ENCODE data around the gene DNMT3L.
"Not testable (repeated sequence)": the region's sequence is repeated elsewhere in the genome, so short reads cannot be mapped to it uniquely, and the experiment has no call there.

The DNMT3L gene

DNA sequence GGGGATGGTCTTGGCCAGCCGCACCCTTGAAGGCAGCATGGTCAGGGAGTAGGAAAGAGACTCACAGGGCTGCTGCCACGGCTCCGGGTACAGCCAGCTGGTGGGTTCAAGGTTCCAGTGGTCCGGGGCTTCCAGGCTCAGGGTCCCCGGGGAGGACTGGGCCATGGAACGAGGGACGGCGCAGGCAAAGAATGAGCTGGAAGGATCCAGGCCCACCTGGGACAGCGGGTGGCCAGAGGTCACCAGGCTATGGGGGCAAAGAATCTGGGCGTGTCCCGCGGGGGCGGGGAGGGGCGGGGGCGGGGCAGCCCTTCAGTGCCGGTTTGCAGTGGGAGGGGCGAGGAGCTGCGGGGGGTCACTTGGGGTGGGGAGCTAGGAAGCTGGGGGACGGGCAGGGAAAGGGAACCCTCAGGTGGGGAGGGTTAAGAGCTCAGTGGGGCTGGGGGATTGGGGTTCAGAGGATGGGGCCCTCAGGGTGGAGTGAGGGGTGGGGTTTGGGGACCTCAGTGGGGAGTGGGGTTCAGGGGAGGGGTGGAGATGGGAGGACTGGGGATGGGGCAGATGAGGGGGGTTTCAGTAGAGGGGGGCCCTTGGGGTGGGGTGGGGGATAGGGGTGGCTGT, at the start of gene DNMT3L:
Gene DNMT3L, minus strand, starts transcription at position 223 of the 621 bp plus-strand sequence. CDS start 638 bp downstream, outside the sequence.
- no peak for FAIRE-seq

DNA sequence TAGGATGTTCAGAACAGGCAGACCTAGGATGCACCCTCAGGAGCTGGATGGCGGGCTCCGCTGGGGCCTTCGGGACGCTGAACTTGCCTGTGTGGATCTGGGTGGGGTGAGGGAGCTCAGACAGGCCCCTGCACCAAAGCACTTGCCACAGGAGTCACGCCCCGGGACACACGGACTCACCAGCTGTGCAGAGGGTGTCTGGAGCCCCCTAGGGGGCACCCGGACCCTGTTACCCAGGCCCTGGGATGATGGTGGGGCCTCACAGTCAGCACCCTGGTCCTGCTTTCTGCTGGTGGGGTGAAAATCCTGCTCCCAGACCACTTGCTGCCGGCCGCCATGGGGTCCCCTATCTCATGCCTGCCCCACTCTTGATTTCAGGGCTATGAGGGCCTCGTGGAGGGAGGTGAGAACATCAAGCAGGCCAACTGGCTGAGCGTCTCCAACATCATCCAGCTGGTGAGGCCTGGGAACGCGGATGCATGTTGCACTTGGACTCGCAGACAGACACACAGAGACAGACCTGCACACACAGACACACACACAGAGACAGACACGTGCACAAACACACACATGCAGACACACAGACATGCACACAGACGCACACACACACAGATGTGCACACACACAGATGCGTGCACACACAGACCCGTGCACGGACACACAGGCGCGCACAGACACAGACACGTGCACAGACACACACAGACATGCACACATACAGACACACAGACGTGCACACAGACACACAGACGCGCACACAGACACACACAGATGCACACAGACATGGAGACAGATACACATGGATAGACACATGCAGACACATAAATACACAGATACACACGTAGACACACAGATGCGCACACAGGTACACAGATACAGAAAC, 49.2 kb upstream of the DNMT3L start:
- no peak for FAIRE-seq

DNA sequence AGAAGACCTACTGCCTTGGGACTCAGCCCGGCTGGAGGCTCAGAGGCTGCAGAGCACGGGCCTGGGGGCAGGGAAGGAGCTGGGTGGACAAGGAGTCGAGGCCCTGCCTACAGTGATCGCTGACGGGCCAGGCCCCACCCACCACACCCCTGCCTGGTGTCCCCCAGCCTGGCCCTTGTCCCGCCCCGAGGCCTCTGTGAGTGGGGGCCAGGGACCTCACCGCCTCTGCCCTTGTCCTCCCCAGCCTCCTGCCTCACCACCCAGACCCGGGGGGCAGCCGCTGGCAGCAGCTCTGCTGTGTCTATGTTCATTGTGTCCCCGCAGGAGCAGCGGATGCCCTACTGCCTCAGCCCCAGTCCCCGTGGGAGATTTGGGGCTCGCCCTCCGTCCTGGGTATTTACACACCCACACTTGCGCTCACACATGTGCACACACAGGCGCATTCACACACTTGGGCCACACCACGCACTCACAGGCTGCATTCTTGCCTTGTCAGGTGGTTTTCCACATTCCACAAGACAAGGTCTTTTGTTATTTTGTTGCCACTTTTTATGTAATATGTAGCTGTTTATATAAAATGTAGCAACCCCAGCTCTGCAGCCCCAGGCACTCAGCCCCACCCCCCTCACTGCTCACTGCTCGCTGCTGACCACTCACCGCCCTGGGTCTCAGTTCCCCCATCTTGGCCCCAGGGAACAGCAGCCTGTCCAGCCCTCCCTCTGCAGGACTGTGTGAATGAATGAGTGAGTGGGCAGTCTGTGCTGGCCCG, 45.4 kb upstream of the DNMT3L start:
- FAIRE-seq, result no peak

DNA sequence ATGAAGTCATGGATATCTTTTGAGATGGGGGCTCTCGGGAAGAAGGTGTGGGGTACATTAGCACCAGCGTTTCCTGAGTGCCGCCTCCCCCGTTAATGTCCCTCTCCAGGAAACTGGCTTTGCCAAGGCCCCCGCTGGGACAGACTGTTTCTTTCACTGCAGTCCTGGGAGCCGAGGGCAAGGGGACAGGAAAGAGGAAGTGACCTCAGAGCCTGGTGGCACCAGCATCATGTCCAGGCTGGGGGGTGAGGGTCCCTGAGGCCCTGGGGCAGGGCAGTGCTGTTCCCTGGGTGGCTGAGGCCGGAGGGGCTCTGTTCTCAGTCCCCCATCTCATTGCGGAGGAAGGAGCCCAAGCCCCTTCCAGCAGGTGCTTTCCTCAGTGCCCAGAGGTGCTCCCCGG, 44.0 kb upstream of the DNMT3L start:
- no peak for FAIRE-seq

DNA sequence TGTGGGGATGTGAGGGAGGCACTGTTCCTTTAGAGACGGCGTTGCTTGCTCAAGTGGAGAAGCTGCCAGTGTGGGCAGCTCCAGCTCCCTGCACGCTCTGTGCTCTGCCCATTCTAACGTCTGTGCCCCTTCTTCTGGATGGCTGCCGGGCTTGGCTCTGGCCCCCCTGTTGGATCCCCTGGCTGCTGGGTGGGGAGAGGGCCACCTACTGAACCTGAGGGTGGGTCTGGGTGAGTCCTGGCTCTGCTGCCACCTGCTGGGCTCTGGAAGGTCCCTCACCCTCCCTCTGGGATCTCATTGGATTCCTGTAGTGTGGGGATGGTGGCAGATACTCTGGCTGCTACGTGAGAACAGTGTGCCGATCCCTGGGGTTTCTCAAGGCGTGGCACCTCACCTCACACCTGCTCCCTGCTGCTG, 43.2 kb upstream of the DNMT3L start:
- no peak for FAIRE-seq

DNA sequence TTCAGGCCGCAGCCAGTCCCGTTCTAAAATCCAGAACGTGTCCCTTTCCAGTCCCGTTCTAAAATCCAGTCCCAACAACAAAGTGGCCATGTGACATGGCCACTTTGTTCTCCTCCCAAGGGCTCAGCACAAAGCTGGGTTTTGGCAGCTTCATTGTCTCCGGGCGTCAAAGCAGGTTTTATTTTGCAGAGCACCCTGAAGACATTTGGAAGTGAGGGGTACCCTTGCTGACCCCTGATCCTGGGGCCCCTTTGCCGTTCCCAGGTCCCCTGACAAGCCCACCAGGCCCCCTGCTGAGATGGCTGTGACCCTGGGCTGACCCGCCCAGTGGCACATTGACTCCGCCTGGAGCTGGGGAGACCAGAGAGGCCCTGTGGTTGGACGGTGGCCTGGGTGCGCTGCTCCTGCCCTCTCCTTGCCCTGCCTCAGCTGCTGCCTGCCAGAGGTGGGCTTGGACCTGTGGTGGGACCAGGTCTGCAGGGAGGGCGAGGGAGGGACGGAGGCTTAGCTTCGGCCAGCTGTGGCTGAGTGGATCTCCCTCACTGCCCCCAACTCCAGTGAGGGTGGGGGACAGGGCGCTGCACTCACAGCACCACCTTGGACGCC, 42.4 kb upstream of the DNMT3L start:
- no peak for FAIRE-seq

DNA sequence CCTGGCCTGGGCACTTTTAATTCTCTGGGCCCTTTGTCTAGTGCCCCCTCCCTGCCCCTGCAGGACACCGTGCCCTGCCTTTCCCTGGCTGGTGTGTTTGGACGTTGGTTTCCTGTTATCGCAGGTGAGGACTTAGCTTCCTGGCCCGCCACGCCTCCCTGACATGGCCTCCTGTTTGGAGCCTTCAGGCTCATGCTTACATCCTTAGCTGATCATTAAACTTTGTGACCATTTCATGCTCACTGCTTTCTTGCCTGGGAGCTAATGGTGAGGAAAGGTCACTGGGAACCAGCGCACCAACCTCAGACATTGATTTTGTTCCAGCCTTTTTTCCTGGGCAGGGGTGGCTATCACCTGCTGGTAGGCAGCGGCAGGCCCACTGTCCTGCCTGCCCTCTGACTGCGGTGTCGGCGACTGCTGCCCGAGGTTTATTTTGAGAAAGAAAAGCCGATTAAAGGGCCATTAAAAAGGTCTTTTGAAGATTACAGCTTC, 41.8 kb upstream of the DNMT3L start:
- no peak for FAIRE-seq

DNA sequence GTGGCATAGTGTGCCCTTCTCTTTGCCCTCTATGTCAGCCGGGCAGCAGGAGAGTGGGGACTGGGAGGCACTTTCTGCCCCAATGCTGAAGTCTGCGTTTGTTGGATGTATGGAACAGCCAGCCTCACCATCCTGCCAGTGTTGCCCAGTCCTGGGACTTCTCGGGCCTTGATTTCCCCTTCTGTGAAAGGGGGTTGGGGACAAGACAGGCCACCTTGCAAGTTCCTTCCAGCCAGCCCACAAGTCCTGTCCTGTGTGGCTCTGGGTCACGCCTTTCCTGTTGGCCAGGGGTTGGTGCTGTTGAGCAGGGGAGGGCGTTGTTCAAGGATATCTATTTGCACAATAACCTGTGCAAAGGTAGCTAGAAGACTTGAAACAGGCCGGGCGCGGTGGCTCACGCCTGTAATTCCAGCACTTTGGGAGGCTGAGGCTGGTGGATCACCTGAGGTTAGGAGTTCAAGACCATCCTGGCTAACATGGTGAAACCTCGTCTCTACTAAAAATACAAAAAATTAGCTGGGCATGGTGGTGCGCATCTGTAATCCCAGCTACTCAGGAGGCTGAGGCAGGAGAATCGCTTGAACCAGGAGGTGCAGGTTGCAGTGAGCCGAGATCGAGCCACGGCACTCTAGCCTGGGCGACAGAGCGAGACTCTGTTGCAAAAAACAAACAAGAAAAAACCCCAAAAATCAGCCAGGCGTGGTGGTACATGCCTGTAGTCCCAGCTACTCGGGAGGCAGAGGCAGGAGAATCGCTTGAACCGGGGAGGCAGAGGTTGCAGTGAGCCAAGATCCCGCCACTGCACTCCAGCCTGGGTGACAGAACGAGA, 41.1 kb upstream of the DNMT3L start:
- not testable (repeated sequence) for FAIRE-seq

DNA sequence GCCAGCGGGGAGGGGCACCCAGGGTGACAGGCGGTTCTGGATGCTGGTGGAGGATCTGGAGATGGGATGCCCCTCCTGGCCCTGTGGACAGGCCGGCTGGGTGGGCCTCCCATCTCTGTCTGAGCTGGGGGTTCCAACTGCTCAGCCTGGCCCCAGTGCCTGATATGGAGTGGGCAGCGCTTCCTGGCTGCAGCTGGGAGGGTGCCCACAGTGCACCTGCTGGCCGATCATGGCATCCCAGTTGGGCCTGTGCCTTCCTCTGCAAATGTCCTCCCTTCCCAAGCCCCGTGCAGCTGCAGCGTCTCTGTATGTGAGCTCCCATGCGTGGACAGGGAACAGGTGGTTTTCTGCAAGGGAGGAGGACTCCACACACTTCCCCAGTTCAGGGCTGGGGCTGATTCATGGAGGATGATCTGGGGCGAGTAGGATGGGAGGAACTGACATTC, 40.3 kb upstream of the DNMT3L start:
- FAIRE-seq, result no peak

DNA sequence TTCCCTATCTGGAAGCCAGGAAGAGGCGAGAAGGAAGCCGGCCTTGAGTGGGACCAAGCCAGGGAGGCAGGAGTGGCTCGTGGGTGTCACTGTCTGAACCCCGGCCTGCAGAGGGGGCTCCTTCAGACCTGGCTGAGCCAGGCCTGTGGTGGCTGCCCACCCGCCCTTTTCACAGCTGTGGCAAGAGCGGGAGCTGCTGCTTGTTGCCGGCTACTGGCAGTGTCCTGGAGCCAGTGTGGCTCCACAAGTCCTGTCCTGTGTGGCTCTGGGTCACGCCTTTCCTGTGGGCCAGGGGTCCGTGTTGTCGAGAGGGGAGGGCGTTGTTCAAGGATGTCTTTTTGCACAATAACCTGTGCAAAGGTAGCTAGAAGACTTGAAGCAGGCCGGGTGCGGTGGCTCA, 39.4 kb upstream of the DNMT3L start:
- no peak for FAIRE-seq

DNA sequence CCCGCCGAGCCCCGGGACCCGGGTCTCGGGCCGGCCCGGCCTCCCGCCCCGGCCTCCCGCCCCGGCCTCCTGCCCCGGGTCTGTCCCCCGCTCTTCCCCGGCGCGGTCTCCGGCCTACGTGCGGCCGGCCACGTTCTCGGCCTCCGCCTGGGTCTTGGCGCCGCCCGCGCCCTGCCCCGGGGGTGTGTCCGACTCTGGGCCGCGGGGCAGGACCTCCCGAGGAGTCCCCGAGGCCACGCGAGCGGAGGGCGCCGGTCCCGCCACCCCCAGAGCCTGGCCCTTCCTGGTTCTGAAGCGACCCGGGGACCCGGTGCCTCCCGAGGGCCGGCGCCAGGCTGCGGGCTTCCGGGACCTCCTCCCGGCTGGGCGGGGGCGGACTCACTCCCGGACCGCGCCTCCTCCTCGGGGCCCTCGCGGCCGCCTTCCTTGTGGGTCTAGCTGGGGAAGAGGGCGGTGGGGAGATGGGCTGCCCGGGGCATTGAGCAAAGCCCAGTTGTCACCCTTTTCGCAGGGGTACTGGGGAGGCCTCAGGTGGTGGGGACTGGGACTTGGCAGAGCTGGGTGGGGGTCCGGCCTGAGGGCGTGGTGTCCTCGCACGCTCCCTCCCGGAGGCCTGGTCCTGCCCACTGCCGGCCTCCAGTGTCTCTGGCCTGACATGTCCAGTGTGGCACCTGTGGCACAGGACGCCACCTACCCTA, 38.7 kb upstream of the DNMT3L start:
- no peak for FAIRE-seq

DNA sequence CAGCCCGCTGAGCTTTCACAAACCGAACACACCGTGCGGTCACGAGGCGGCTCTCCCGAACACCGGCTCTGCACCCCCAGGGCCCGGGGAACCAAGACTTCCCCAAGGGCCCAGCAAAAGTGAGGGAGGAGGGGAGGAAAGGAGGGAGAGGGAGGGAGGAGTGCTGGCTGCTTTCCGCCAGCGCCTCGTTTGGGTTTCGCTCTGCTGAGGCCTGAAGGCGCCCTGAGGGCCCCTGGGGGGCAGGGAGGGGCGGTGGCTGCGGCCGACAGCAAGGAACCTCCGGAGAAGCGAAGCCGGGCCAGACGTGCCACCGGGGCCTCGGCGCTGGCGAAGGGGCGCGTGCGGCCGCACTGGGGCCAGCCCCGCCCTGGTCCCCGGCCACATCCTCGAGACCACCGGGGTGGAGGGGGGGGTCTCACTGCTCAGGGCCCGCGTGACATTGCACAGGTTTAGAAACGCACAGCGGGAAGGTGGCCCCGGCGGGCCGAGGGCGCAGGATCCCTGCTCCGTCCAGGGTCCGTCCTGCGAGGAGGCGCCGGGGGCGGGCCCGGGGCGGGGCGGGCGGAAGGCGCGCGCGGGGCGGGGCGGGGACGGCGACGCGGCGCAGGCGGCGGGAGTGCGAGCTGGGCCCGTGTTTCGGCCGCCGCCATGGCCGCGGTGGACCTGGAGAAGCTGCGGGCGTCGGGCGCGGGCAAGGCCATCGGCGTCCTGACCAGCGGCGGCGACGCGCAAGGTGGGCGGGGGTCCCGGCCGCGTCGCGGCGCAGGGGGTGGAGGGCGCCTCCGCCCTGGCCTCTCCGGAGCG, 38.0 kb upstream of the DNMT3L start, which contains the start of gene PFKL:
Gene PFKL, plus strand, starts transcription at position 596 of the 804 bp plus-strand sequence. Its CDS starts 53 bp downstream, at position 649.
- FAIRE-seq, result no peak

DNA sequence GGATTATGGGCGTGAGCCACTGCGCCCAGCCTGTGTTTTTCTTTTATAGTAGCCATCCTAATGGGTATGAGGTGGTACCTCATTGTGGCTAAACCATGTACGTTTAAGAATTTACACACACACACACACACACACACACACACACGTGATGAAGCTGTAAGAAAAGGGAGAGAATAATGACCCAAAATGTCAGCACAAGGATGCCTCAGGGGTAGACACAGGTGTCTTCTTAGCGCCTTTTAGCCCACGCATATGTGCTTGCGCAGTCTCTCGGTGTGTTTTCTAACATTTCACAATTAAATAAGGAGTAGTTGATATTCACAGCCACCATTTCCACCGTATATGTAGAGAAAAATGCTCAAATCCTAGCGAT, 37.4 kb upstream of the DNMT3L start:
- no peak for FAIRE-seq

DNA sequence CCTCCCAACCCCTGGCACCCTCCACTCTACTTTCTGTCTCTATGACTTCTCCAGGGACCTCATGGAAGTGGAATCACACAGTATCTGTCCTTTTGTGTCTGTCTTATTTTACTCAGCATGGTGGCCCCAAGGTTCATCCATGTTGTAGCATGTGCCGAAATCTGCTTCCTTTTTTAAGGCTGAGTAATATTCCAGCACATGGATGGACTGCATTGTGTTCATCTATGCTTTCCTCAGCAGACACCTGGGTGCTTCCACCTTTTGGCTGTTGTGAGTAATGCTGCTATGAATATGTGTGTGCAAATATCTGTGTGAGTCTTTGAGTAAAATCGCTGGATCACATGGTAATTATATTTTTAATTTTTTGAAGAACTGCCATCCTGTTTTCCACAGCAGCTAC, 36.6 kb upstream of the DNMT3L start:
- no peak for FAIRE-seq

DNA sequence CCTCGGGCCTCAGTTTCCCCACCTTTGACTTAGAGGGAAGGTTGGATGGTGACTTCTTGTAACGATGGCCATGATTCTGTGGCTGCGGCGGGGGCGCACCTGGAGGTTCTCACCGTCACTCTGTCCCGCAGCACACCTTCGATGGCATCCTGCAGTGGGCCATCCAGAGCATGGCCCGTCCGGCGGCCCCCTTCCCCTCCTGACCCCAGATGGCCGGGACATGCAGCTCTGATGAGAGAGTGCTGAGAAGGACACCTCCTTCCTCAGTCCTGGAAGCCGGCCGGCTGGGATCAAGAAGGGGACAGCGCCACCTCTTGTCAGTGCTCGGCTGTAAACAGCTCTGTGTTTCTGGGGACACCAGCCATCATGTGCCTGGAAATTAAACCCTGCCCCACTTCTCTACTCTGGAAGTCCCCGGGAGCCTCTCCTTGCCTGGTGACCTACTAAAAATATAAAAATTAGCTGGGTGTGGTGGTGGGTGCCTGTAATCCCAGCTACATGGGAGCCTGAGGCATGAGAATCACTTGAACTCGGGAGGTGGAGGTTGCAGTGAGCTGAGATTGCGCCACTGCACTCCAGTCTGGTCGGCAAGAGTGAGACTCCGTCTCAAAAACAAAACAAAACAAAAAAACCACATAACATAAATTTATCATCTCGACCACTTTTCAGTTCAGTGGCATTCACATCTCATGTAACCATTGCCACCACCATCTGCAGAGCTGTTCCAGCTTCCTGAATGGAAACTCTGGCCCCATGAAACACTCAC, 36.0 kb upstream of the DNMT3L start:
- no peak for FAIRE-seq

DNA sequence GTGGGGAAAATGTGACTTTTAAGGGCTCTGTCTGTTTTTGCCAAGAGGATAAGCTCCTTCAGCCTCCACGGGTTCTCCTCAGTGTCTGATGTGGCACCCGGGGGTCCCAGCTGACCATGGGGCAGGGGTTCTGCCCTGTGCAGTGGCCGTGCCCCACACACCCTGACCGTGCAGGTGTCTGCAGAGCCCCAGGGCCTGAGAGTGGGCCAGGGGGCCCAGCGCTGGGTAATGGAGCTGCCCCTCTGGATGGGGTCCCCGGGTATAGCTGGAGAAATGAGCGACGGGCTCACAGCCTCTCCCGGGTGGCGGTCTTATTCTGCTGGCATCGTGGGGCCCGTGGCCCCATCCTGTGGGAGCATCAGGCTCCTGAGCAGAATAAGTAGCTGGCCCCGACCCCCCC, 35.2 kb upstream of the DNMT3L start:
- FAIRE-seq, result no peak

DNA sequence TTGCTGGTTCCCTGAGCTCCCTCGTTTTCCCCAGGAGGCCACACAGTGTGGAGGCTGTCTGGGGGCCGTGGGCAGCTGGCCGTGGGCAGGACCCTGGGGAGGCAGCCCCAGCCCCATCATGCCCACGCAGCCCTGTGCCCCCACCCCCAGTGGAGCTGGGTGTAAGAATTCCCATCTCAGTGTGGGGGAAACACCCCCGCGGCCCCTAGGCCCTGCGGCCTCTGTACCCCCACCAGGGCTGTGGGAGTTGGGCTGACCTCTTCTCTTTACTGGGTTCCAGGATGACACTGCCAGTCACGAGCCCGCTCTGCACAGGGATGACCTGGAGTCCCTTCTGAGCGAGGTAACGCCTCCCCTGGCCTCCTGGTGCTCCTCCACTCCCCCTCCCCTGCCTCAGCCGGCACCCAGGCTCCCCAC, 34.4 kb upstream of the DNMT3L start:
- no peak for FAIRE-seq

DNA sequence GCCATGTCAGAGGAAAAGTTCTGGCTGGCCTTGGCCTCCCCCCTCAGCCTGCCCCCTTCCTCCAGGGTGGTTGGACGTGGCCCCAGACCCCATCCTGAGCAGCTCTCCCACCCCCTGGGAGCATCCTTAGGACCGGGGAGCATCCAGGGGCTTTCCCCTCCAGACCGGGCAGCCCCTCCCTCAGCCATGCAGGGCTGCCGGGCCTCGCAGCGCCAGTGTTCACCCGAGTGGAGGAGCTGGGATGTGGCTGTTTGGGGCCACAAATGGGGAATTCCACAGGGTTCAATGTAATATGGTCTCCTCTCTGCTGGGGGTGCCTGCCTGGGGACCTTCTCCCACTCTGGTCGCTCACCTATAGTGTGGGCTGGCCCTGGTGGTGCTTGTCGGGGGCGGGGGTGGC, 33.9 kb upstream of the DNMT3L start:
- FAIRE-seq, result no peak

DNA sequence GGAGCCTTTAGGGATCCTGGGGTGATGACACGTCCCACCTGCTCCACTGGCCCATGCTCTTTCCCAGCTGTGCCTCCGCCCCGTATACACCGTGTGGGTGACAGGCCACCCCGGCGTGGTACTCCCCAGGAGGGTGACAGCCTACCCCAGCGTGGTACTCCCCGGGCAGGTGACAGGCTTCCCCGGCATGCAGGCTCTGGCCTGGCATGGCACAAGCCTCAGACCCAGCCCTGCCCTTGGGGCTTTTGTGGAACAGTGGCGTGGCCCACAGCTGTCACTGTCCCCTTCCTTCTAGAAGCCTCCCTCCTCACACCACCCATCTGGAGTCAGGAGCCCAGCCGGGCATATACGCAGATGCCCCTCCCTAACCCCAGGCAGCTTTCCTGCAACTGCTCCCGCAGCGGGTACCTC, 33.5 kb upstream of the DNMT3L start:
- FAIRE-seq, result no peak
